ENCODE data around the gene CDK8.
A peak's percentile ranks its signal among the peaks of the same experiment; 100 is the strongest.

The CDK8 gene

DNA sequence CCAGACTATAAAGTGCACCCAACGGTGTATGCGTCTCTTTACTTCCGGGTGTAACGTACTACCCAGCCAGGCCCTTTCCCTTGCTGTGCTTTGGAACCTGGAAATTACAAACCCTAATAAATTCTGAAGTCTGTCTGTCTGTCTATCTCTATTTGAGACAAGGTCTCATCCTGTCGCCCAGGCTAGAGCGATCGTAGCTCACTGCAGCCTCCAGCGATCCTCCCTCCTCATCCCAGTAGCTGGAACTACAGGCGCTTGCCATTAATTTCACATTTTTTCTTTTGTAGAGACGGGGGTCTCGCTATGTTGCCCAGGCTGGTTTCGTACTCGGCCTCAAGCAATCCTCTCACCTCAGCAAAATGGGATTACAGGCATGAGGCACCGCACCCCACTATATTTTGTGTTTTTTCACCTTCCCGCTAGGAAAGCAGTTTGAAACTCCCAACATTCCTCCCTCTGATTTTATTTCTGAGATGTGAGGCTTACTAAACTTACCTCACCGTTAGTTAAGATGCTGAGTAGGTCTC lies 31.3 kb upstream of the CDK8 start:
- H3K9ac ChIP-seq = peak overlapping the region; percentile 98

DNA sequence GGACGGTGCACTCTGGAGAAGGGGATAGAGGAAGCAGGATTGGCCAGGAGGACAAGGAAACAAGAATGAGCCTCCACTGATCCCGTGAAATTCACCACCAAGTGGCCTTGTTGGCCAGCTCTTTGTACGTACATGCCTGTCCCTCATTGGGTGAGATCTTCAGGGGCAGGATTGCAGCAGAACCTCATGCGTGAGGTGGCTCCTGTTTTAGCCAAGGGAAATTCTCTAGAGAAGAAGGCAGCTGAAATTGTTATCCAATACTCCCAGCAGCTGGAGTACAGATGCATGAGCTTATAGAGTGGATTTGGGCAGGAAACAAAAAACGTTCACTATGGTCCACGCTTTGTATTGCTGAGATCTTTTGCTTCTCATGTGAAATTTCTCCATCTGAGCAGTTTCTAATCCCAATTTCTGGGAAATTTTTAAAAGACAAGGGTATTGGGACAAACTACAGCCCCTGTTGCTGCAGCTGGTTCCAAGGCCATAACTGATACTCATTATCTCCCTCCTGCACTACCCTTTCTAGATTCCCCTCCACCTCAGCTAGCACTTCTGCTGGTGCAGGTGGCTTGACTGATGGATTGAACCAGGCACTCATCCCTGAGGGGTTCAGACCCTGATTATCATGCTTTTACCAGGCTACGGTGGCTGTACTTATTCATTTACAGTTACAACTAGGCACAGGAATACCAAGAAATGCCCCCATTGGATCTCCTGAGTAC lies 27.9 kb upstream of the CDK8 start:
- Histone ChIP-seq H3K36me3 (no peaks in the 10 kb centered on the region), H3K4me3 (no peak overlapping the region), H3K4me1 (peaks cover 9% of the 10 kb centered on the region), H3K27ac (no peak overlapping the region), H3K27me3 (no peaks in the 10 kb centered on the region), H3K9ac (no peak overlapping the region), H3K4me2 (no peak overlapping the region), H3K9me3 (no peaks in the 10 kb centered on the region), H4K20me1 (0 out of 2 replicates have a peak, but pooled peaks cover 3% of the 10 kb centered on the region)
- TF ChIP-seq Cebpa-rat (IDR thresholded peaks at IDR 0.05) = no peak

More for the DNA sequence above, 31.3 kb upstream of the CDK8 start:
- no peaks in the 10 kb centered on the region for H3K9me3 ChIP-seq
- H3K4me2 ChIP-seq = peak overlapping the region; percentile 77
- no peaks in the 10 kb centered on the region for H3K27me3 ChIP-seq
- H3K36me3 ChIP-seq = peaks cover 26% of the 10 kb centered on the region
- peaks cover 25% of the 10 kb centered on the region for H3K4me1 ChIP-seq
- peaks cover 20% of the 10 kb centered on the region; the same call in 1 of the 2 replicates for H4K20me1 ChIP-seq
- peak overlapping the region; percentile 97 for H3K4me3 ChIP-seq
- H3K27ac ChIP-seq = peak overlapping the region; percentile 99
- TF ChIP-seq Cebpa-rat (IDR thresholded peaks at IDR 0.05) = no peak

DNA sequence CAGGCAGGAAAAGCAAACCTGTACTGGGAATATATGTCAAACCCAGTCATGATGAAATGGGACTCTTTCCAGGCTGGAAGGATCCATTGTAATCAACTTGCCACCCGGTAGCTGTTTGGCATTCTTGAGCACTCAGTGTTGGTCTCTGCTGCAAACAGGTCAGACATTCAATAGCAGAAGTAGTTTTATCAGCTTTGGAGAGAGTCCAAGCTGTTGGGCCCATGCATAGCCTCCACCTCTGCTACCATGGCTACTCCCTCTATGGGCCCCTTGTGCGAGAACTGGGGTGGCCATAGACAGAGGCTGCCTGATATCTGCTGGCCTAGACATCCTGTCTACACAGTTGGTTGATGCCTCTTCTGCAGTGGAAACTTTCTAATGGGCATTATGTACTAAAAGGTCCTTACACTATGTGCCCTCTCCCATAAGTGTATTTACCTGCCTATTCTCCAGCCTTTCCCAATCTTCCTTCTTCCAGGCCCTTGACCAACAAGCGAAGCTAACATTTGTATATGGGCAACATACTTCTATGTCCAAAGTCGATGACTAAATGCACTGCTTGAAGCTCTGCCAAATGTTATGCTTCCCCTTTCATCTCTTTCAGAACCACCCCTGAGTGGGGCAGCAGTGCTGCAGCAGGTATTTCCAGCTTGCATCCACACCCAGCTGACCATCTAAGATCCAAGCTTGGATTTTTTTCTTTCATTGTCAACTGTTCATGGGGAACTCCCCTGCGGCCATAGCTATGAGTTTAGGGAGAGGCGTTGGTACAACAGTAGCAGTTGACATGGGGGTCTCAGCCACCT lies 26.6 kb upstream of the CDK8 start:
- Histone ChIP-seq H3K4me3 (no peak overlapping the region), H3K27me3 (no peaks in the 10 kb centered on the region), H4K20me1 (no peaks in the 10 kb centered on the region), H3K4me1 (peaks cover 7% of the 10 kb centered on the region), H3K9me3 (no peaks in the 10 kb centered on the region), H3K9ac (no peak overlapping the region), H3K36me3 (no peaks in the 10 kb centered on the region), H3K27ac (no peak overlapping the region), H3K4me2 (no peak overlapping the region)
- no peak for TF ChIP-seq Cebpa-rat (IDR thresholded peaks at IDR 0.05)

DNA sequence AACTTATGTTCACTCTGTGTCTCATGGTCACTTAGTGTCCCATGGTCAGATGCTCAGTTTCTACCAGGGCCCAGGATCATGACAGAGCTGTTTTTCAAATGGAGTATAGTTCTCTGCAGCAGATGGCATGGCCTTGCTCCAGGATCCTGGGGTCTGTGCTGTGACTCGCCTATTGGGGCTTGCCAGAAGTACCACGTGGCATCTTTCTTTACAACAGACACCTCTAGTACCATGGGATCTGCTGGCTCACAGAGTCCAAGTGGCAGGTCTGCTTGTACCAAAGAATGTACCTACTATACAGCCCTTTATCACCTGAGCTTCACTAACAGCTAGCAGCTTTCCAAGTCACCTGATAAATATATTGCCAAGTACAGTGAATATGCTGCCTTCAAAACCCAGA lies 25.8 kb upstream of the CDK8 start:
- Histone ChIP-seq H3K4me3 (no peak overlapping the region), H3K27ac (no peak overlapping the region), H3K4me2 (no peak overlapping the region), H3K27me3 (no peaks in the 10 kb centered on the region), H3K9me3 (no peaks in the 10 kb centered on the region), H3K9ac (no peak overlapping the region), H4K20me1 (no peaks in the 10 kb centered on the region), H3K4me1 (peaks cover under 1% of the 10 kb centered on the region), H3K36me3 (no peaks in the 10 kb centered on the region)
- no peak for TF ChIP-seq Cebpa-rat (IDR thresholded peaks at IDR 0.05)

DNA sequence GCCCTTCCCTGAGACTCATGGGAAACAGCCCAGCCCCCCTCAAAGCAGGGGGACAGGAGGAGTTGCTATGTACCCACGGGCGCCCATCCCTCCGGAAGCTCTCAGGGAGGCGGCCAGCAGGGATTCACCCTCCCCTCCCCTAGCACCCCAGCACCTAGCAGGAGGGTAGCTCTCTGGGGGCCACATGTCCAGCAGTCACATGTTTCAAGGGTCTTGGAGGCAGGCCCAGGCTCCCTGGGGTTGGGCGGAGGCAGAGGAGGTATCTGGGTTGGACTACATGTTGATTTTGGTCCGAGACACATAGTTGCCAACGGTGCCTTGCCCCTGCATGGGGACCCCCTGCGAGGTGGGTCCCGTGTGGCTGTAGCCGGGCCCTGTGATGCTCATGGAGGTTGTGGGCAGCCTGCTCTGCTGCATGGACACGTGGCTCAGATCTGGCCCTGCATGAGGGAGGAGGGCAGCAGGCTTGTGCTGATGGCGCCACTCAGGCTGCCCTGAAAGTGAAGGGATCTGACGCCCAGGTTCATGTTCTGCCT lies 24.8 kb upstream of the CDK8 start:
- no peak overlapping the region for H3K9ac ChIP-seq
- H3K36me3 ChIP-seq = no peaks in the 10 kb centered on the region
- no peaks in the 10 kb centered on the region for H3K27me3 ChIP-seq
- no peak overlapping the region for H3K4me3 ChIP-seq
- no peak for TF ChIP-seq Cebpa-rat (IDR thresholded peaks at IDR 0.05)
- H4K20me1 ChIP-seq = no peaks in the 10 kb centered on the region
- H3K4me1 ChIP-seq = no peaks in the 10 kb centered on the region
- no peak overlapping the region for H3K27ac ChIP-seq
- H3K4me2 ChIP-seq = no peak overlapping the region
- H3K9me3 ChIP-seq = no peaks in the 10 kb centered on the region

DNA sequence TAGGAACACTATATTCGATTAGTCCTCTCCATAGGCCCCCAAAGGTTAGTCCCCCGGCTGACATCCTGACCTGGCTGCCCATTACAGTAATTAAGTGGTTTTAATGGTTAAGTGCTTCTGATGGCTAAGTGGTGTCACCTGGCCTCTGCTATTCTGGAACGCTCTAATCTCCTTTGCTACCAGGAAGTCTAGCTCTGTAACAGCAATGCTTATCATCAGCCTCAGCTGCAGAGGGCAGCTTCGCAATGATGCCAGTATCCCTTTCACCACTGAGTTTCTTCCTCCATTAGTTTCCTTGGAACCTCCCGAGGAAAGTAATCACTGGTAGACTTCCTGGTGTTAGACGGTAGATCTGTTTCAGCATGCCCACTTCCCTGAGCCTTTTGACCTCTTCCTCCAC lies 23.2 kb upstream of the CDK8 start:
- Histone ChIP-seq H4K20me1 (no peaks in the 10 kb centered on the region), H3K4me3 (no peak overlapping the region), H3K9me3 (no peaks in the 10 kb centered on the region), H3K27ac (no peak overlapping the region), H3K27me3 (no peaks in the 10 kb centered on the region), H3K36me3 (no peaks in the 10 kb centered on the region), H3K4me1 (no peaks in the 10 kb centered on the region), H3K4me2 (no peak overlapping the region), H3K9ac (no peak overlapping the region)
- no peak for TF ChIP-seq Cebpa-rat (IDR thresholded peaks at IDR 0.05)

DNA sequence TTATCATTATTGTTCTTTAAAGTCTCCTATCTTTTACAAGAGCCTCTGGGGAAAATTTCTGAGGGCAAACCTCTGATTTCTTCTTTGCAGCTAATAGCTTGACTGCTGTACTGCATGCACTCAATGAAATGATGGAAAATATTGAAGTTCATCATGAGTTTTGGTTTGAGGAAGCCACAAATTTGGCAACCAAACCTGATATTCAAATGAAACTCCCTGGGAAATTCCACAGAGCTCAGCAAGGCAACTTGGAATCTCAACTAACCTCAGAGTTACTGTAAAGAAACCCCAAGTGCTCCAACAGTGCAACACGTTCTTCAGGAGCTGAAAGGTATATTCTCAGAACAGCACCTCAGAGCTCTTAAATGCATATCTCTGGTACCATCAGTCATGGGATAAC lies 17.6 kb upstream of the CDK8 start:
- TF ChIP-seq Cebpa-rat (IDR thresholded peaks at IDR 0.05) = no peak

DNA sequence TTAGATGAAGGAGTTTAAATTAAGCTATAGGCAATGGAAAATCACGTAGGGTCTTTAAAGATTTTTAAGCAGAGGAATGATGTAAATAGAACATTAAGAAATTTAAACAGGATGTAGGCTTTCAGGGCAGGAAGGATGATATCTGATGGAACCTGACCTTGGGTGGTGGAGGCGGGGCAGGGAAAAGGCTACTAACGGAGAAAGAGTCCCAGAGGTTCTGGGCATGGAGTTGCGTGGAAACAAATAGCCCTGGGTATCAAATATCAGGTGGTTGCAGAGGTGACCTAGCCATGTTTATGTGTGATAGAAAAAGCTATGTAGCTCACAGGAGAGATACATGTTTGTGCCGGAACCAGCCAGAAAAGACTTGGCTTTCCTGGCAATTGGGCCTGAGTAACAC lies 7.8 kb upstream of the CDK8 start:
- no peaks in the 10 kb centered on the region for H3K36me3 ChIP-seq
- H3K9ac ChIP-seq = no peak overlapping the region
- H3K27ac ChIP-seq = no peak overlapping the region
- H3K4me1 ChIP-seq = no peaks in the 10 kb centered on the region
- TF ChIP-seq Cebpa-rat (IDR thresholded peaks at IDR 0.05) = no peak
- H3K27me3 ChIP-seq = no peaks in the 10 kb centered on the region
- peaks cover 9% of the 10 kb centered on the region; the same call in 1 of the 2 replicates for H3K9me3 ChIP-seq
- no peak overlapping the region for H3K4me2 ChIP-seq
- no peak overlapping the region for H3K4me3 ChIP-seq
- H4K20me1 ChIP-seq = no peaks in the 10 kb centered on the region

More for the DNA sequence above, 17.6 kb upstream of the CDK8 start:
- no peaks in the 10 kb centered on the region for H3K36me3 ChIP-seq
- H3K27me3 ChIP-seq = no peaks in the 10 kb centered on the region
- no peaks in the 10 kb centered on the region for H3K4me1 ChIP-seq
- no peak overlapping the region for H3K9ac ChIP-seq
- H3K27ac ChIP-seq = no peak overlapping the region
- no peak overlapping the region for H3K4me3 ChIP-seq
- no peaks in the 10 kb centered on the region for H4K20me1 ChIP-seq
- no peak overlapping the region for H3K4me2 ChIP-seq
- no peaks in the 10 kb centered on the region for H3K9me3 ChIP-seq

DNA sequence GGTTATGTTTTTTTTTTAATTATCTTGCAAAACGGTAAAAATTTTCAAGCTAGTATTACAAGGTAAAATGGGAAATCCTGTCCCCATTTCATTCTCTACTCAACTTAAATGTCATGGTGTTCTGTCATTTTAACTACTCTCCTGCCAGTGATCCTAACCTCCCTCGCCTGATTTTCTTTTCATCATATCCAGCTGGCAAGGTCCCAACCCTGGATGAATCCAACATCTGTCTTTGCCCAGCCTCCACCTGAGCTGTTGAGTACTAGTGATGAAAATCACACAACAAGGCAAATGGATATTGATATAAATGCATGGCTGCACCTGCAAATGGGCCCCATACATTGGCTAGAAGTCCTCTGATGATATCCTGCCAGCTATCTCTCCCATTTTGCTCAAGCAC lies 6.9 kb upstream of the CDK8 start:
- Histone ChIP-seq H3K9me3 (peaks cover 9% of the 10 kb centered on the region; the same call in 1 of the 2 replicates), H3K36me3 (no peaks in the 10 kb centered on the region), H3K27ac (no peak overlapping the region), H3K4me2 (no peak overlapping the region), H3K4me1 (no peaks in the 10 kb centered on the region), H3K9ac (no peak overlapping the region), H3K27me3 (no peaks in the 10 kb centered on the region), H4K20me1 (no peaks in the 10 kb centered on the region), H3K4me3 (no peak overlapping the region)
- no peak for TF ChIP-seq Cebpa-rat (IDR thresholded peaks at IDR 0.05)

DNA sequence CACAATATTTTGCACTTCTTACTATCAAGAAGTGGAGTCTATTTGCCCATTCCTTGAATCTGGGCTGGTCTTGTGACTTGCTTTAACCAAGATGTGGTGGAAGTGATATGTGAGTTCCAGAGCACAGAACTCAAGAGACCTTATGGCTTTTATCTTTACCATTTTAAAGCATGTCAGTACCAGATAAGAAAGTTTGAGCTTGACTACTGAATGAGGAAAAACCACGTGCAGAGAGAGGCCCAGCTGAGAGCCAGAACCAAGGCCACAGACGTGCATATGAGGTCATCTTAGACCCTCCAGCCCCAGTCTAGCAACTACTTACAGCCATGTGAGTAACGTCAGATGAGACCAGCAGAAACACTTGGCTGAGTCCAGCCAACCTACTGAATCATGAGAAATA lies 6.3 kb upstream of the CDK8 start:
- Histone ChIP-seq H3K4me1 (no peaks in the 10 kb centered on the region), H3K4me3 (no peak overlapping the region), H4K20me1 (no peaks in the 10 kb centered on the region), H3K36me3 (no peaks in the 10 kb centered on the region), H3K9me3 (peaks cover 3% of the 10 kb centered on the region; the same call in 1 of the 2 replicates), H3K9ac (no peak overlapping the region), H3K27me3 (no peaks in the 10 kb centered on the region), H3K27ac (no peak overlapping the region), H3K4me2 (no peak overlapping the region)
- TF ChIP-seq Cebpa-rat (IDR thresholded peaks at IDR 0.05) = no peak

All from BLaER1 (cell line).